ENCODE data around the gene PLP1. TPM values are rescaled to one million over a fixed set of nuclear protein-coding genes. Genes with fewer than 3 reads are reported as not detected.

The PLP1 gene, protein sequence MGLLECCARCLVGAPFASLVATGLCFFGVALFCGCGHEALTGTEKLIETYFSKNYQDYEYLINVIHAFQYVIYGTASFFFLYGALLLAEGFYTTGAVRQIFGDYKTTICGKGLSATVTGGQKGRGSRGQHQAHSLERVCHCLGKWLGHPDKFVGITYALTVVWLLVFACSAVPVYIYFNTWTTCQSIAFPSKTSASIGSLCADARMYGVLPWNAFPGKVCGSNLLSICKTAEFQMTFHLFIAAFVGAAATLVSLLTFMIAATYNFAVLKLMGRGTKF
- total RNA-seq, result not detected

DNA sequence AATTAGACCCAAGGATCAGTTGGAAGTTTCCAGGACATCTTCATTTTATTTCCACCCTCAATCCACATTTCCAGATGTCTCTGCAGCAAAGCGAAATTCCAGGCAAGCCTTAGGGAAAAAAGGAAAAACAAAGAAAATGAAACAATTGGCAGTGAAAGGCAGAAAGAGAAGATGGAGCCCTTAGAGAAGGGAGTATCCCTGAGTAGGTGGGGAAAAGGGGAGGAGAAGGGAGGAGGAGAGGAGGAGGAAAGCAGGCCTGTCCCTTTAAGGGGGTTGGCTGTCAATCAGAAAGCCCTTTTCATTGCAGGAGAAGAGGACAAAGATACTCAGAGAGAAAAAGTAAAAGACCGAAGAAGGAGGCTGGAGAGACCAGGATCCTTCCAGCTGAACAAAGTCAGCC lies at the start of gene PLP1:
Gene PLP1, plus strand, starts transcription at position 295 of the 400 bp plus-strand sequence. CDS start 156 bp downstream, outside the sequence.
- no peaks in the 10 kb centered on the region for H3K36me3 Mint-ChIP-seq
- no peaks in the 10 kb centered on the region for H3K9me3 Mint-ChIP-seq (ENCODE audit: low read depth)
- DNase-seq, result no peak
- CTCF ChIA-PET, result no interaction called here
- H3K27ac Mint-ChIP-seq, result no peak within 1 kb of the TSS
- no peak for ATAC-seq
- H3K4me3 Mint-ChIP-seq, result no peak within 1 kb of the TSS
- peaks cover 7% of the 10 kb centered on the region for H3K27me3 Mint-ChIP-seq
- no peaks in the 10 kb centered on the region for H3K4me1 Mint-ChIP-seq

DNA sequence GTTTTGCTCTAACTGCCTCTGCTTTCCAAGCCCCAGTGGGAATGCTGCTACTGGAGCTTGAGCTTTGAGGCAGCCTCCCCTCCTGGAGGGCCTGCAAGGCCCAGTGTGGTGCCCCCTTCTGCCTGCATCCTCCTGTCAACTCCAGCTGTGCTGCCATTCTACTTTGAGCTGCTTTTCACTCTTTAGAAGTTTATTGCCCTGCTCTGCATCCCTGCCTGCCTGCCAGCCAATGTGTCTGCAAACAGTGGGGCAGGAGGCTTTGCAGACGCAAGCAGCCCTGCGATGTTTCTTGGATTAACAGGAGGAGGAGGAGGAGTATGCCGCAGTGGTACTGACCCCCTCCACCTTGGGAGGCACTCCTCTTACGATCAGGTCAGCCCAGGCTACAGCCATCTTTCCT lies 49.5 kb upstream of the PLP1 start:
- no peak overlapping the region for H3K4me3 Mint-ChIP-seq
- DNase-seq (no peak), ATAC-seq (no peak)
- H3K36me3 Mint-ChIP-seq, result no peaks in the 10 kb centered on the region
- H3K4me1 Mint-ChIP-seq, result peaks cover 6% of the 10 kb centered on the region
- CTCF ChIA-PET, result no interaction called here
- no peak overlapping the region for H3K27ac Mint-ChIP-seq
- H3K9me3 Mint-ChIP-seq (ENCODE audit: low read depth), result no peaks in the 10 kb centered on the region
- peaks cover 6% of the 10 kb centered on the region for H3K27me3 Mint-ChIP-seq

DNA sequence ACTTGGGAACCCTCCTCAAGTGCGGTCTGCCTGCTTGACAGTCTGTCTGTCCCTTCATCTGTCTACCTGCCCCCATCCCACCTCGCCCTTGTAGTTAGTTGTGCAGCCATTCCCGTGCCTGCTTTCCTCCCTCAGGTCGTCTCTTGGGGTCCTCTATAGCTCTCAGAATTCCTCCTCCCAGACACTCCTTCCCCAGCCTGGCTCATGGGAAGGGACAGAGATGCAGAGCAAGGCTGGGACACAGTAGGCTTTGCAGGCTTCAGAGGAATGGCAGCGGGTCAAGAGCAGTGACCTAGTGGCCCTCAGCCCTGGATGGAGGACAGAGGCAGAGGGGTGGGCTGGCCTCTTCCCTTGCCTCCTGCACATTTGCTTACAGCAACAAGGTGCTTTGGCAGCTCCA lies 47.6 kb upstream of the PLP1 start:
- CTCF ChIA-PET, result no interaction called here
- no peak for DNase-seq

DNA sequence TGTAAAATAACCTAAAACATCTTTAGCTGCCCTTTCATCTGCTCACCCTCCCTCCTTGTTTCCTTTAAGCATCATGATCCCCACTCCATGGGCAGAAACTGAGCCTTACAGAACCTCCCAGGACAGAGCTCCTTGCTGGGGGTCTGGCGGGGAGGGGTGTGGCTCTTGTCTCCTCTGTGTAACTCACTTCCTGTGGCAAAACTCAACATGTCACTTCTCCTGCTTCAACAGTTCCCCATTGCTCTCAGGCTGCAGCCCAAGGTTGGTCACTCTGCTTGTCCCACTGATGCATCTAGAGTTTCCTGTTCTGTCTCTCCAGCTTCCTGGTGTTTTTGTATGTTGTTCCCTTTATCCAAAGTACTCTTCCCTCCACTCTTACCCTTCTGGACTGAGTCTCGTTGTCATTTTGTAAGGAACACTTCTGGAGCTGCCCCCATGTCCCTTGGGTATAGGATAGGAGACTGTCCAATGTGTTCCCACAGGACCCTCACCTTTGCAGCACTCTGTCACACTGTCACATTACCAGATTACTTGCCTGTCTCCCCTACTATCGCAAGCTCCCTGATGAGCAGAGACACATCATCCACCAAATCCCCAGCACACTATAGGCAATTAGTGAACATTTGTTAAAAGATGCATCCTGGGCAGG lies 46.4 kb upstream of the PLP1 start:
- H3K9me3 Mint-ChIP-seq (ENCODE audit: low read depth), result no peaks in the 10 kb centered on the region
- DNase-seq (no peak), ATAC-seq (no peak)
- no peak overlapping the region for H3K27ac Mint-ChIP-seq
- peaks cover 13% of the 10 kb centered on the region for H3K4me1 Mint-ChIP-seq
- CTCF ChIA-PET, result interaction anchor here (0.9 kb wide), 1 partner anchor 20 kb away, joined by 3 read pairs; the partner anchor contains the start of gene TMEM31
- no peak overlapping the region for H3K4me3 Mint-ChIP-seq
- no peaks in the 10 kb centered on the region for H3K36me3 Mint-ChIP-seq
- peaks cover 14% of the 10 kb centered on the region for H3K27me3 Mint-ChIP-seq

More for the DNA sequence above, 47.6 kb upstream of the PLP1 start:
- Mint-ChIP-seq H3K36me3 (no peaks in the 10 kb centered on the region), H3K4me3 (no peak overlapping the region), H3K27ac (no peak overlapping the region), H3K9me3 (ENCODE audit: low read depth) (no peaks in the 10 kb centered on the region), H3K27me3 (peaks cover 12% of the 10 kb centered on the region), H3K4me1 (peaks cover 8% of the 10 kb centered on the region)
- ATAC-seq, result no peak

DNA sequence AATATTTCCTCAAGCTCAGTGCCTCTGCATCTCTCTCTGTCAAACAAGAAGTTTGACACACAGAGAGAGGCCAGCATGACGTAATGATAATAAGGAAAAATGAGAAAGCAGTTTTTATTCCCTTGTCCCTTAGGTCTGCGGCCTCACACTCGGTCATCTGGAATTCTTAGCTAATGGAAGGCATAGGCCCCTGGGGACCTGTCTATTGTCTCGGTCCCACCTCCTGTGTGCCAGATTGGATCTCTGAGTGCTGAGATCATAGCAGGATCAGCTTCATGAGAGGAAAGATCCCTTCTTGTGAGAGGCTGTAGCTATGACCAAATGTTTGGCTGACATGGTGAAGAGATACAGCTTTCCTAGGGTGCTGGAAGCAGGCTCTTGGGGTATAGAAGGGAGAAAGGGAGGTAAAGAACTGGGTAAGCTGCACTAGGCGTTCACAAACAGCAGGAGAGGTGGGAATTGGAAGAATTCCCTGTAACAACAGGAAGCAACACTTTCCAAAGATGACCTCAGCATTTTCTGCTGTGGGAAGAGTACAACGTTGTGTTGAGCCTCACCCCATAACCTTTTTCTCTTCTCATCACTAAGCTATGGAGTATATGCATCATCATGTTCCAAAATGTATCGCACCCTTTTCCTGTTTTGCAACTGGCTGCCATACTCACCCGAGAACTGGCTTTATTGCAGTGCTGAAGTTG lies 45.7 kb upstream of the PLP1 start:
- Mint-ChIP-seq H3K36me3 (no peaks in the 10 kb centered on the region), H3K27ac (no peak overlapping the region), H3K9me3 (ENCODE audit: low read depth) (no peaks in the 10 kb centered on the region), H3K4me3 (no peak overlapping the region), H3K4me1 (peaks cover 13% of the 10 kb centered on the region), H3K27me3 (peaks cover 14% of the 10 kb centered on the region)
- CTCF ChIA-PET, result no interaction called here
- no peak for ATAC-seq
- DNase-seq, result no peak

DNA sequence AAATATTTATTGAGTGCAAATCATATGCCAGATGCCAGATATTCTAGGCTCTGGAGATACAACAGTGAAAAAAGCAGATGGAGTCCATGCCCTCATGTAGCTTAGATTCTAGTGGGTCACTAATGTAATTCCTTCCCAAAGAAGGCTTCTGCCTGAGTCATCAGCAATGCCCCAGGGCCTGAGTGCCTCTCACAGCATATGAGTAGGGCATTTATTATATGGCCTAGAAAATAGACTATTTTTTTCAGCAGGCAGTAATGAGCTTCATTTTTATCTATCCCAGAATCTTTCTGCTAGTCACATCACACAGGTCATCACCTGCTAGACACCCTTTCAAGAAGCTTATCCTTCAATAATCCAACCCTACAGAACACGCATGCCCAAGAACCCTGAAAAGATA lies 43.6 kb upstream of the PLP1 start:
- Mint-ChIP-seq H3K4me3 (no peak overlapping the region), H3K36me3 (no peaks in the 10 kb centered on the region), H3K27ac (no peak overlapping the region), H3K27me3 (peaks cover 14% of the 10 kb centered on the region), H3K4me1 (peaks cover 13% of the 10 kb centered on the region), H3K9me3 (ENCODE audit: low read depth) (no peaks in the 10 kb centered on the region)
- DNase-seq (no peak), ATAC-seq (no peak)
- CTCF ChIA-PET, result no interaction called here

DNA sequence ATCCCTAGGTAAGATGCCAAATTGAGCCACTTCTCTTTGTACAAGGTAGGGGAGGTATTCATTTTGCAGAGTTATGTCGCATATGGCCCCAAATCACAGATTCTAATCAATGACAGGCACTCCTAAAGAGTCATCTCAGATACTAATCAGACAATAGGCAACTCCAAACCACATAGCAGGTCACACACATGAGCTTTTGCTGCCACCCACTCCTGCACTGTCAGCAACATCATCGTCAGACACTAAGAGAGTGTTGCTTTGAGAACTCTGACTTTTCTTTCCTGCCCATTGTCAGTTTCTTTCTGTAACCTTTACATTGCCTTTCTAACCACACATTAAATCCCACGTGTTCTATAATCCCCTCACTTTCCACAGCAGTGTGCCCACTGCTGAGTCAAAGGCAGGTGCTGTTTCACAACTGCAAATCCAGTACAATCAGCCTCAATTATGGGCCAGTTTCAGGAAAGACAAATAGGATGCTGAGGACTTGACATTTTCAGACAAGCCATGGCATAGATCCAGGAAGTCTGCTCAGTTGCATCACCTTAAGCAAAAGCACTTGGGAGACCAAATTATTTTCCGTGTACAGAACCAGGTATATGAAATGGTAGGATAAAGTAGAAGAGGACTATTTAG lies 42.4 kb upstream of the PLP1 start:
- Mint-ChIP-seq H3K9me3 (ENCODE audit: low read depth) (no peaks in the 10 kb centered on the region), H3K27me3 (peaks cover 14% of the 10 kb centered on the region), H3K36me3 (no peaks in the 10 kb centered on the region), H3K27ac (no peak overlapping the region), H3K4me3 (no peak overlapping the region), H3K4me1 (peaks cover 13% of the 10 kb centered on the region)
- ATAC-seq, result peak; percentile 6
- DNase-seq, result no peak
- CTCF ChIA-PET, result no interaction called here

DNA sequence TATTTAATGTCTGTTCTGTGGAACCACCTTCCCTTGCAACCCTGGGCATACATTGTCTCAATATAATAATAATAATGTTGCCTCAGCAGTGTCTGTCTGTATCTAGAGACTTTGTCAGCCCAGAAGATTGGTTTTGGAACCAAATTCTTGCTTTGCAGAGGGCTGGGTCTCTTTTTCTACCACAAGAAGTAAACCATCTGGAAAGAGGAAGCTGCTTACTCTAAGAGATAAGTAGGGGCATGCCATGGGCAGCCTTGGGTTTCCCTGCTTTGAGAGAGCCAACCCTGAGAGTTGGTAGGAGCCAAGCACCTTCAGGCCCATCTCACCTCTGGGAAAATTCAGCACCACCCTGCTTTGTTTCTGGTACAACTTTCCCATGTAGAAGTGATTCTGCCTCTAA lies 38.9 kb upstream of the PLP1 start:
- H3K36me3 Mint-ChIP-seq, result no peaks in the 10 kb centered on the region
- DNase-seq (no peak), ATAC-seq (no peak)
- H3K4me1 Mint-ChIP-seq, result peaks cover 7% of the 10 kb centered on the region
- H3K4me3 Mint-ChIP-seq, result no peak overlapping the region
- no peak overlapping the region for H3K27ac Mint-ChIP-seq
- CTCF ChIA-PET, result interaction anchor here (0.5 kb wide), 1 partner anchor 362 kb away, joined by 3 read pairs; no protein-coding TSS in a partner anchor
- H3K27me3 Mint-ChIP-seq, result peaks cover 7% of the 10 kb centered on the region
- H3K9me3 Mint-ChIP-seq (ENCODE audit: low read depth), result no peaks in the 10 kb centered on the region

DNA sequence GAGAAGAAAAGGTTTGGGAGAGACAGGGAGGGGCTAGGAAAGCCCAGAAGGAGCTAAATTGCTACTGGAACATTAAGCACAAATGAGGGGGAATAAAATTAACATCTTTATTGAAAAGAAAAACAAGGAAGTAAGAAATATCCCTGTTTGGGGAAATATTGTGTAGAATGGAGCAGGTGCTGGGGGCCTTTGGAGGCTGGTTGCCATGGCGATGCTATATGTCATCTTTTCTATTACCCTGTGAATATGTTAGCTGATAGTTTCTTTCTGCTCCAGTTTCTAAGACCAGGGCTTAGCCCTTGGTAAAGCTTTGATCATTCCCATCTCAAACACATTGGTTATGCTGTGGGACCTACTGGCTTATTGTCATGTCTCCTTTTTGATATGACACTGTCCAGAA lies 37.2 kb upstream of the PLP1 start:
- H3K4me3 Mint-ChIP-seq, result no peak overlapping the region
- no peaks in the 10 kb centered on the region for H3K36me3 Mint-ChIP-seq
- DNase-seq, result no peak
- no peak for ATAC-seq
- H3K27ac Mint-ChIP-seq, result no peak overlapping the region
- CTCF ChIA-PET, result no interaction called here
- no peaks in the 10 kb centered on the region for H3K27me3 Mint-ChIP-seq
- peaks cover 2% of the 10 kb centered on the region for H3K4me1 Mint-ChIP-seq
- no peaks in the 10 kb centered on the region for H3K9me3 Mint-ChIP-seq (ENCODE audit: low read depth)

DNA sequence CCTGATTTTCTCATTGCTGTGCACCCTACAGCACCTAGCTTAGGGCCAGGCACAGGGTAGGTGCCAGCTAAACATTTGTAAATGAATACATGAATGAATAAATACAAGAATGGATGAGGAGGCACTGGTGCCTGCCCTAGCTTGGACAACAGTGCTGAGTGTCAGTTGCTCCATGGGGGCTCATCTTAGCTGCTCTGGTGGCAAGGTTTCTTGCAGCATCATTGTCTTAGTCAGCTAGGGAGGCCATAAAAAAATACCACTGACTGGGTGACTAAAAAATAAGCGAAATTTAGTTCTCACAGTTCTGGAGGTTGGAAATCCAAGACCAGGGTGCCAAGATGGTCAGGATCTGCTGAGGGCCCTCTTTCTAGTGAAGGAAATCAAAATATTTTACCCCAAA lies 34.8 kb upstream of the PLP1 start:
- CTCF ChIA-PET, result no interaction called here
- Mint-ChIP-seq H3K9me3 (ENCODE audit: low read depth) (no peaks in the 10 kb centered on the region), H3K27ac (no peak overlapping the region), H3K36me3 (no peaks in the 10 kb centered on the region), H3K4me1 (no peaks in the 10 kb centered on the region), H3K27me3 (no peaks in the 10 kb centered on the region), H3K4me3 (no peak overlapping the region)
- no peak for ATAC-seq
- DNase-seq, result no peak

DNA sequence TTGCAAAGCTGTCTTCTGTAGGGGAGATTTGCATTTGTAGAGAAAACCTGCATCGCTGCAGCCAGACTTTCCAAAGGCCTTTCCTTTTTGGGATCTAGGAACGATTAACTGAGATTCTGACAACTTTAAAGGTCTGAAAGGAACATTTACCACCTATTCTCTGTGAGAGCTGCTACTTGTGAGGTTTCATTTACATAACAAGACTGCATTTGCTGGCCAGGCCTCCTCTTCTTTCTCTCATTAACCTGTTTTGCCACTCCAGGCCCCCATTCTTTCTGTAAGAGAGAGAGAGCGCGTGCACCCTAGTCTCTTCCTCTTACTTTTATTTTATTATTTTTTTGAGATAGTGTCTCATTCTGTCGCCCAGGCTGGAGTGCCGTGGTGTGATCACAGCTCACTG lies 34.3 kb upstream of the PLP1 start:
- Mint-ChIP-seq H3K36me3 (no peaks in the 10 kb centered on the region), H3K4me1 (no peaks in the 10 kb centered on the region), H3K4me3 (no peak overlapping the region), H3K27ac (no peak overlapping the region), H3K27me3 (no peaks in the 10 kb centered on the region), H3K9me3 (ENCODE audit: low read depth) (no peaks in the 10 kb centered on the region)
- ATAC-seq (no peak), DNase-seq (no peak)
- CTCF ChIA-PET, result no interaction called here

DNA sequence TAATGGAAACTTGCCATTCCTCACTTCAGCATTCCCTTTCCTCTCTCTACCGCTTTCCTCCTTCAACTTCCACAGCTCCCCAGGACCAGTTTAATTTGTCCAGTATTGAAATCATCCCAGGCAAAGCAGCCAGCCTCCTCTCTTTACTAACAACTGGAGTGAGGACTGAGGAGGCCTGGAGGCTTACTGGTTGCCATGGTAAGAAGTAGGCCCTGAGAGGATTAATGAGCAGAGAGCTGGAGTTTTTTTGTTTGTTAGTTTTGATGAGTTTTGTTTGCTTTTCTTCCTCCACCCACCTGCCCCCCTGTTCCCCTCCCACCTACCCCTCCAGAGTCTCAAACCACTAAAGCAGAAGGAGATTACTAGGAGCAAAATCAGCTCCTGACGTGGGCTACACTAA lies 29.5 kb upstream of the PLP1 start:
- CTCF ChIA-PET, result no interaction called here
- ATAC-seq, result no peak
- H3K36me3 Mint-ChIP-seq, result no peaks in the 10 kb centered on the region
- H3K4me3 Mint-ChIP-seq, result no peak overlapping the region
- H3K27ac Mint-ChIP-seq, result no peak overlapping the region
- no peaks in the 10 kb centered on the region for H3K4me1 Mint-ChIP-seq
- no peaks in the 10 kb centered on the region for H3K27me3 Mint-ChIP-seq
- DNase-seq, result no peak
- no peaks in the 10 kb centered on the region for H3K9me3 Mint-ChIP-seq (ENCODE audit: low read depth)

DNA sequence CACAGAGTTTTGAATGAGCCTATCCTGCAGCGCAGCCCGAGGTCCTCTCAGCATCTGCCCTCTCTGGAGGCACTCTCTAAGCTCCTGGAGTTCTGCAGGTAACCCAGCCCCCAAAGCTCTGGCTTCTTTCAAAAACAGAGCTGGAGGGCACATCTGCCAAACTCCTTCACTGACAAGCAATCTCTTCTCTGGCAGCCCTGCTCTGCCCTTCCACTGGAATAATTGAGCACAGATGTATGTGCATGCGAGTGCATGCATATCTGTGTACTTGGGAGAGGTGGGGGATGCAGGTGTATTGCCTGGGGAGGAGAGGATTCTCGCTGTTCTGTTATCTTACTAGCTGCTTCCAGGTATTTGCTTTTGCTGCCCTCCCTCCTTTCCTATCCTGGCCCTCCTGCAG lies 22.2 kb upstream of the PLP1 start:
- Mint-ChIP-seq H3K4me3 (no peak overlapping the region), H3K27me3 (no peaks in the 10 kb centered on the region), H3K27ac (no peak overlapping the region), H3K9me3 (ENCODE audit: low read depth) (no peaks in the 10 kb centered on the region), H3K36me3 (no peaks in the 10 kb centered on the region), H3K4me1 (no peaks in the 10 kb centered on the region)
- ATAC-seq, result no peak
- CTCF ChIA-PET, result no interaction called here
- DNase-seq, result no peak

DNA sequence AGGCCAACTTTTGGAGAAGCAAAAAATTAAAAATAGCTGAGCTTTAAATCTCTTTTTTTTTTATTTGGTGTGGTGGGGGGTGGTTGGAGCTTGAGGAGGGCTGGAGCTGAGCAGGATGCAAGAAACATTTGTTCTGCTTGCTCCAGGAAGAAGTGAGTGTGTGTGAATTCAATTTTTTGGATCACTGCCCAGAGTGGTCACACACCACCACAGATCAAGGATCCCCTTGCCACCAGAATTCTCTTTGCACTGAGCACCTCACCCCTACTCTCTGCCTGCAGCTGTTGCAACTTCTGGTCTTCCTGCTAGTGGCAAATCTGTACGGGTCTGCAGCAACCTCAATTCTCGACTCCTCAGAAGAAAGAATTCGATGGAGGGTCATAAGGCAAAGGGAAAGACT lies 19.9 kb upstream of the PLP1 start:
- DNase-seq (no peak), ATAC-seq (no peak)
- CTCF ChIA-PET, result no interaction called here
- Mint-ChIP-seq H3K36me3 (no peaks in the 10 kb centered on the region), H3K27me3 (no peaks in the 10 kb centered on the region), H3K9me3 (ENCODE audit: low read depth) (no peaks in the 10 kb centered on the region), H3K4me1 (no peaks in the 10 kb centered on the region), H3K4me3 (no peak overlapping the region), H3K27ac (no peak overlapping the region)

Measured in activated CD8-positive, alpha-beta memory T cell treated with anti-CD3 and anti-CD28 coated beads, Interleukin-2, amount 10 ng/mL, durations not matched to agents 7 days and 5 days (primary cell).